Hepatocyte (in vitro differentiated cells): ENCODE results near the gene LILRA6.
"Not testable (repeated sequence)": the region's sequence is repeated elsewhere in the genome, so short reads cannot be mapped to it uniquely, and the experiment has no call there.

Experiments used
- CTCF ChIP-seq: fragments of 200-600 bp; sonication (generic); IDR thresholded peaks from 2 replicates; pipeline ENCODE4 v1.5.1; 2016; ENCODE audit warnings: antibody characterized with exemption, mild to moderate bottlenecking; ENCODE audit not compliant: poor library complexity
- EZH2phosphoT487 ChIP-seq: fragments of 200-600 bp; sonication (generic); IDR thresholded peaks from one replicate; pipeline ENCODE4 v1.6.1; 2018; ENCODE audit warnings: antibody characterized with exemption, mild to moderate bottlenecking, low read depth, moderate library complexity; ENCODE audit not compliant: unreplicated experiment, severe bottlenecking

GRCh38 chr19:54221947-54222346 lies 20.6 kb downstream of the LILRA6 start:
- TF ChIP-seq CTCF, EZH2phosphoT487: not testable (repeated sequence)
